MM.1S (cell line): ENCODE results near the gene TMPRSS7.
"Not testable (repeated sequence)": the region's sequence is repeated elsewhere in the genome, so short reads cannot be mapped to it uniquely, and the experiment has no call there.

Experiments used
- DNase-seq: peaks from one replicate; pipeline ENCODE4 v3.0.0-alpha.2; 2015
- H2AFZ ChIP-seq: fragments of 300-600 bp; sonication (generic); 2 replicates; pipeline ENCODE4 v1.6.0; 2016; ENCODE audit warnings: antibody characterized with exemption, low read length
- H3F3A ChIP-seq: fragments of 300-600 bp; sonication (generic); 2 replicates; pipeline ENCODE4 v1.6.1; 2016; ENCODE audit warnings: mild to moderate bottlenecking, antibody characterized with exemption, low read length, moderate library complexity, mixed read lengths; ENCODE audit not compliant: insufficient read depth
- H3K27ac ChIP-seq: fragments of 300-600 bp; sonication (generic); 2 replicates; pipeline ENCODE4 v1.5.1; 2016; ENCODE audit warnings: mild to moderate bottlenecking, low read length
- H3K27me3 ChIP-seq: fragments of 300-600 bp; sonication (generic); replicated peaks from 2 replicates; pipeline ENCODE4 v1.6.0; 2016; ENCODE audit warnings: low read length; ENCODE audit not compliant: insufficient read depth
- H3K36me3 ChIP-seq: fragments of 300-600 bp; sonication (generic); replicated peaks from 2 replicates; pipeline ENCODE4 v1.6.1; 2016; ENCODE audit warnings: mild to moderate bottlenecking, low read length, mixed read lengths; ENCODE audit not compliant: insufficient read depth
- H3K4me1 ChIP-seq: fragments of 300-600 bp; sonication (generic); 2 replicates; pipeline ENCODE4 v1.6.1; 2016; ENCODE audit warnings: low read length, mixed read lengths
- H3K4me2 ChIP-seq: fragments of 300-600 bp; sonication (generic); 2 replicates; pipeline ENCODE4 v1.6.0; 2016; ENCODE audit warnings: low read depth, low read length
- H3K4me3 ChIP-seq: fragments of 300-600 bp; sonication (generic); 2 replicates; pipeline ENCODE4 v1.5.1; 2016; ENCODE audit warnings: low read length, mixed read lengths
- H3K79me2 ChIP-seq: fragments of 300-600 bp; sonication (generic); 2 replicates; pipeline ENCODE4 v1.6.1; 2016; ENCODE audit warnings: mixed run types, low read length, mixed read lengths
- H3K9ac ChIP-seq: fragments of 300-600 bp; sonication (generic); 2 replicates; pipeline ENCODE4 v1.6.1; 2016; ENCODE audit warnings: low read length, mixed read lengths
- H3K9me2 ChIP-seq: fragments of 300-600 bp; sonication (generic); replicated peaks from 2 replicates; pipeline ENCODE4 v1.6.1; 2016; ENCODE audit warnings: mild to moderate bottlenecking, low read length, mixed read lengths; ENCODE audit not compliant: insufficient read depth
- H3K9me3 ChIP-seq: fragments of 300-600 bp; sonication (generic); replicated peaks from 2 replicates; pipeline ENCODE4 v1.6.1; 2016; ENCODE audit warnings: mild to moderate bottlenecking, low read length, mixed read lengths; ENCODE audit not compliant: insufficient read depth
- H4K20me1 ChIP-seq: fragments of 300-600 bp; sonication (generic); 2 replicates; pipeline ENCODE4 v1.6.1; 2016; ENCODE audit warnings: mild to moderate bottlenecking, low read length, moderate library complexity, mixed read lengths; ENCODE audit not compliant: insufficient read depth
- CTCF ChIP-seq: fragments of 300-600 bp; sonication (generic); IDR thresholded peaks from 2 replicates; pipeline ENCODE4 v1.5.1; 2016; ENCODE audit warnings: antibody characterized with exemption, low read length, mixed read lengths
- EZH2 ChIP-seq: fragments of 300-600 bp; sonication (generic); optimal IDR thresholded peaks from 2 replicates; pipeline ENCODE3; 2017; ENCODE audit warnings: low read depth, mild to moderate bottlenecking, antibody characterized with exemption, low read length, mixed read lengths
- EZH2phosphoT487 ChIP-seq: fragments of 300-600 bp; sonication (generic); IDR thresholded peaks from 2 replicates; pipeline ENCODE4 v1.6.1; 2018; ENCODE audit warnings: antibody characterized with exemption, low read length

Gene TMPRSS7

DNA sequence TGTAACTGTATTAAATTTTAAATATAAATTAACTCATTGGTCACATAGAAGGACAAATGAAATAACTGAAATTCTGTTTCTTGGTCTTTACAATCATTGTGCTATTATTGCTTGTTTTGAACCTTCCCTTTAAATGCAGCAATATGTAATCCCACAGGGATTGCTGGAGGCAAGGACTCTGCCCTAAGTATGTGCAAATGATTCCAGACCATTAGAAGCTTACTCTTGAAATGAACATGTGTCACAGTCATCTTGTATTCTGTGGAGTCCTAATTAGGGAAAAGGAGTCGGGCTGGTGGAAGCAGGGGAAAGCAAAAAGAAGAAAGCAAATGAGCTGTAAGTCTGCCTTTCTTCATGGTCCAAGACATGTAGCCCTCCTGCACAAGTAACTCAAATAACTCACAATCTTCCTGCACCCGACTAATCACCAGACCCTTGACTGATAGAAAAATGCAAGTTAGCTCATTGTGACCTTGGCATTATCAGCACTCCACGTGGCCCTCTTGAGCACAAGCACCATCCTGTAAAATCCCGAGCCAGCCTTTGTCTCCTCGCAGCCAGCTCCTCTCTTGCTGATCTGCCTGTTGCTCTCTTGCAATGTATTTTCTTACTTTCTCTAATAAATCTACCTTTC lies 2.3 kb upstream of the TMPRSS7 start:
- H3K36me3 ChIP-seq: no peaks in the 10 kb centered on the region
- H3F3A ChIP-seq: no peaks in the 10 kb centered on the region
- H3K4me1 ChIP-seq: no peaks in the 10 kb centered on the region
- no peaks in the 10 kb centered on the region for H3K27me3 ChIP-seq
- H3K9me3 ChIP-seq: no peaks in the 10 kb centered on the region
- no peak for DNase-seq
- H3K4me3 ChIP-seq: no peak overlapping the region
- no peak for TF ChIP-seq CTCF
- TF ChIP-seq EZH2phosphoT487: no peak
- no peak for TF ChIP-seq EZH2
- no peaks in the 10 kb centered on the region for H3K79me2 ChIP-seq
- H4K20me1 ChIP-seq: no peaks in the 10 kb centered on the region
- no peak overlapping the region for H3K27ac ChIP-seq
- H3K9me2 ChIP-seq: no peaks in the 10 kb centered on the region
- H3K4me2 ChIP-seq: no peak overlapping the region
- no peak overlapping the region for H3K9ac ChIP-seq
- no peak overlapping the region for H2AFZ ChIP-seq

GRCh38 chr3:112035241-112035640 lies 705 bp downstream of the TMPRSS7 start:
- H2AFZ ChIP-seq: no peak overlapping the region
- no peak overlapping the region for H3K27ac ChIP-seq
- no peak for DNase-seq
- no peaks in the 10 kb centered on the region for H4K20me1 ChIP-seq
- no peaks in the 10 kb centered on the region for H3K36me3 ChIP-seq
- H3K9ac ChIP-seq: no peak overlapping the region
- H3K79me2 ChIP-seq: no peaks in the 10 kb centered on the region
- H3K4me1 ChIP-seq: peaks cover 12% of the 10 kb centered on the region
- no peaks in the 10 kb centered on the region for H3F3A ChIP-seq
- no peak overlapping the region for H3K4me3 ChIP-seq
- no peak overlapping the region for H3K4me2 ChIP-seq
- H3K27me3 ChIP-seq: no peaks in the 10 kb centered on the region
- TF ChIP-seq EZH2 (no peak), EZH2phosphoT487 (no peak)
- no peaks in the 10 kb centered on the region for H3K9me3 ChIP-seq
- H3K9me2 ChIP-seq: no peaks in the 10 kb centered on the region

DNA sequence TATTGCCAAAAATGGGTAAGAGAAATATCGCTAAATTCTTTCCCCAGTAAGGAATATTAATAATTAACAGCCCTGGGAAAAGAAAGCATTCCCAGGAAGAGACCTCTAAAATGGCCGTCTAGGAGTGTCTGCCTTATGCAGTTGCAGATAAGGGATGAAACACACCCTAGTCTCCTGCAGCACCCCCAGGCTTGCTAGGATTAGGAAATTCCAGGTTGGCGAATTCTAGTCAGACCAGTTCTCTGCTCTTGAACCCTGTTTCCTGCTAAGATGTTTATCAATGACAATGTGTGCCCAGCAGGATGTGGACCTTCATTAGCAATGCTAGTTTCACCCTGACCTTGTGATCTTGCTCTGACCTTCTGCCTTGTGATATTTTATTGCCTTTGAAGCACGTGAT lies 2.7 kb downstream of the TMPRSS7 start:
- not testable (repeated sequence) for H3K27me3 ChIP-seq, H3K9ac ChIP-seq, H3K9me3 ChIP-seq, H3K79me2 ChIP-seq, H2AFZ ChIP-seq, H3K9me2 ChIP-seq, H3F3A ChIP-seq, H3K4me3 ChIP-seq, H3K4me2 ChIP-seq, H4K20me1 ChIP-seq, DNase-seq, H3K36me3 ChIP-seq, H3K27ac ChIP-seq
- H3K4me1 ChIP-seq: peaks cover 12% of the 10 kb centered on the region

DNA sequence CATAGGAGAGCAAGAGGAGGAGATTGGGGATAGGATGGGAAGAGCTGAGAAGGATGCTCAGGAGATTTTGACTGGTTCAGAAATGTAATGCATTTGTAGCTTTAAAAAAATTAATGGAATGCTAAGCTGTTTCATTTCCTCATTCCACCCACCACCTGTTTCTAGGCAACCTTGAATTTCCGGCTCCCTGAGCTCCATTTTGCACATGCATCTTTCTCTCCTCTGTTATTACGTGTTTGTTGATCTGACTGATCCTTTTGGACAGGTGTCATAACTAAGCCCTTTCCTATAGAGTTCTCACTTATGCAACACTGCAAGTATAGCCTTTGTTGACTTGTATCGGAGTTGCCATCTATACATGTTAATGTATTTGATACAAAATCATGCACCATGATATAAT lies 4.3 kb downstream of the TMPRSS7 start:
- H3K4me2 ChIP-seq: peak overlapping the region; percentile 17; the same call in 1 of the 2 replicates
- no peak overlapping the region for H3K9ac ChIP-seq
- DNase-seq: no peak
- no peaks in the 10 kb centered on the region for H3K9me3 ChIP-seq
- H4K20me1 ChIP-seq: no peaks in the 10 kb centered on the region
- peak overlapping the region; percentile 4; the same call in 1 of the 2 replicates for H3K27ac ChIP-seq
- no peaks in the 10 kb centered on the region for H3K9me2 ChIP-seq
- no peaks in the 10 kb centered on the region for H3K27me3 ChIP-seq
- peaks cover 12% of the 10 kb centered on the region for H3K4me1 ChIP-seq
- H3K36me3 ChIP-seq: no peaks in the 10 kb centered on the region
- TF ChIP-seq EZH2: no peak
- no peak for TF ChIP-seq CTCF
- no peak for TF ChIP-seq EZH2phosphoT487
- H3K4me3 ChIP-seq: no peak overlapping the region
- peak overlapping the region; percentile 5; the same call in 1 of the 2 replicates for H2AFZ ChIP-seq
- no peaks in the 10 kb centered on the region for H3K79me2 ChIP-seq
- no peaks in the 10 kb centered on the region for H3F3A ChIP-seq
